HG02678 (cell line): ENCODE measurements around the gene ERG.

ENCODE experiments used
- ATAC-seq: cut with Tn5 transposase; IDR thresholded peaks from one replicate; pipeline ENCODE4 v1.9.1; 2021; ENCODE audit warnings: mild to moderate bottlenecking, moderate library complexity; ENCODE audit not compliant: unreplicated experiment

ERG gene

GRCh38 chr21:38337793-38338192 is 160.5 kb downstream of the ERG start:
- ATAC-seq: no peak

GRCh38 chr21:38334866-38335265 is 163.4 kb downstream of the ERG start:
- ATAC-seq: no peak

GRCh38 chr21:38333301-38334272 is 164.7 kb downstream of the ERG start:
- no peak for ATAC-seq

- ATAC-seq: no peak
Measured at GRCh38 chr21:38330666-38331065, 167.6 kb downstream of the ERG start.
